Karpas-422 (cell line): ENCODE data around the gene NFKBIA. TPM values are rescaled to one million over a fixed set of nuclear protein-coding genes. Genes with fewer than 3 reads are reported as not detected.

Experiments
- DNase-seq: peaks from one replicate; pipeline ENCODE4 v3.0.0-alpha.2; 2015
- H2AFZ ChIP-seq: fragments of 200-600 bp; sonication (generic); 2 replicates; pipeline ENCODE4 v1.6.1; 2014; ENCODE audit warnings: antibody characterized with exemption, low read length, mixed read lengths
- H3K27ac ChIP-seq: fragments of 200-600 bp; sonication (generic); 2 replicates; pipeline ENCODE4 v1.5.1; 2014; ENCODE audit warnings: mild to moderate bottlenecking, low read length, moderate library complexity
- H3K27me3 ChIP-seq: fragments of 200-600 bp; sonication (generic); 2 replicates; pipeline ENCODE4 v1.6.1; 2014; ENCODE audit warnings: low read length, mixed read lengths
- H3K36me3 ChIP-seq: fragments of 200-600 bp; sonication (generic); 2 replicates; pipeline ENCODE4 v1.6.1; 2014; ENCODE audit warnings: low read length, mixed read lengths; ENCODE audit not compliant: insufficient read depth
- H3K4me1 ChIP-seq: fragments of 200-600 bp; sonication (generic); 2 replicates; pipeline ENCODE4 v1.6.1; 2014; ENCODE audit warnings: mild to moderate bottlenecking, low read length, mixed read lengths
- H3K4me2 ChIP-seq: fragments of 200-600 bp; sonication (generic); 2 replicates; pipeline ENCODE4 v1.6.1; 2014; ENCODE audit warnings: low read length, low read depth, mild to moderate bottlenecking; ENCODE audit not compliant: poor library complexity, severe bottlenecking
- H3K4me3 ChIP-seq: fragments of 200-600 bp; sonication (generic); 2 replicates; pipeline ENCODE4 v1.5.1; 2014; ENCODE audit warnings: mild to moderate bottlenecking, antibody characterized with exemption, low read length, mixed read lengths
- H3K79me2 ChIP-seq: fragments of 200-600 bp; sonication (generic); 2 replicates; pipeline ENCODE4 v1.6.1; 2014; ENCODE audit warnings: mild to moderate bottlenecking, low read length, mixed read lengths
- H3K9ac ChIP-seq: fragments of 200-600 bp; sonication (generic); 2 replicates; pipeline ENCODE4 v1.6.0; 2014; ENCODE audit warnings: low read length
- H3K9me2 ChIP-seq: fragments of 200-600 bp; sonication (generic), shearing (Covaris generic); replicated peaks from 2 replicates; pipeline ENCODE4 v1.6.0; 2014; ENCODE audit warnings: mild to moderate bottlenecking, low read length, moderate library complexity; ENCODE audit not compliant: insufficient read depth
- H3K9me3 ChIP-seq: fragments of 300-700, 200-600 bp; sonication (generic); 2 replicates; pipeline ENCODE4 v1.6.1; 2014; ENCODE audit warnings: low read length, mixed read lengths
- H4K20me1 ChIP-seq: fragments of 200-600 bp; sonication (generic); 2 replicates; pipeline ENCODE4 v1.6.1; 2014; ENCODE audit warnings: mild to moderate bottlenecking, antibody characterized with exemption, low read length, low read depth; ENCODE audit not compliant: insufficient read depth
- total RNA-seq: library from RNA; depleted of rRNA; stranded (reverse); fragments of >200 nt; shearing (Covaris generic); gene quantifications from 2 replicates; pipeline ENCODE4 v1.2.3, GENCODE V29; 2014; ENCODE audit warnings: low replicate concordance

NFKBIA gene
- total RNA-seq, 1 experiment from 2014 or later = 27.6 TPM

DNA sequence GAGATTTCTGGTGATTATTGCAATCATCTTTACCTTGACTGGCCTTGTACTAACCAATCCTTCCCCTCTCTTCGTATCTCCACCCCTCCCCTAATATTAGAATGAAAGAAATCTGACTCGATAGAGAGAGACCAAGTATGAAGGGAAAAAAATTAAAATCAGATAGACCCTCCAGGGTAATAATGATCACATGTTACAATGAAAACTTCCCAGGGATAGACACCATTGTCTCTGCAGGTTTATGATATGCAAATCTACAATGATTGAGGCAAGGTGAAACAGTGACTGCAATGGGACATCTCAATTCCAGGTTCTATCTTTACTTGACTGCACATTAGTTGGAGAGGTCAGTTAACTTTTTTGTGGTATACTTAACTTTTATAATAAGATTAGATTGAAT lies 1.5 kb upstream of the NFKBIA start:
- Histone ChIP-seq H3K4me2 (peak overlapping the region; percentile 99), H3K9ac (peak overlapping the region; percentile 98; the same call in 1 of the 2 replicates)

DNA sequence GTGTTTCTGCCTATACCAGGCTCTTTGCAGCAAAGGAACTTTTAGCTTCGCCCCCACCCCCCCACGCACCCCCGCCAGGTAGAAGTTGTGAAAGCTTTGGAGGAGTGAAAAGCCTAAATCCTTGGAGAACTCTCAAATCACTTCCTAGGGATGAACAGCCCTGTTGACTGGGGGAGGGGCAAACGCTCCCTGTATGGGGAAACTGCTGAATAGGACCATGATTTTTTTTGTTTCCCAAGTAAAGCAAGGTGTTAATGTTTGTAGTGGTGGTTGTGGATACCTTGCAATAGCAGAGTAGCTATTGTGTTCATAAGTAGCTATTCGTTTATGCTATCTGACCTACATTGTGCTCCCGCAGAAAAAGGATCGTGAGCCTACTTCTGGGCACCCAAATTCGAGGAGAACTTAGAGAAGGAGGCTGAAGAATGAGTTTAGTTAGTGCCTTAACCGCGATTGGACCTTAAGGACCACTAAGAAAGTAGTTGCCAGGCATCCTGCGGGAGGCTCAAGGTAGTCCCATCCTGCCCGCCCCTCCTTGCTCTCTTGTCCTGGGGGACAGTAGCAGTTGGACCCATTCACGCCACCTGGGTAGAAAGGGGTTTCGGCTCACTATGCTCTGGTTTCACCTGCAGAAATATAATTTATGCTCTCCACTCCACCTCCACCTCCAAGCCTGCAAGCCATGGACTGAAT lies 901 bp upstream of the NFKBIA start:
- Histone ChIP-seq H3K4me2 (peak overlapping the region; percentile 99), H3K4me3 (peak overlapping the region; percentile 95), H4K20me1 (peaks cover 16% of the 10 kb centered on the region), H3K79me2 (peaks cover 8% of the 10 kb centered on the region), H3K36me3 (peaks cover 29% of the 10 kb centered on the region), H3K9me3 (no peaks in the 10 kb centered on the region), H3K27ac (0 out of 2 replicates have a peak overlapping the region, but pooled peaks have one; percentile 65), H3K9me2 (no peaks in the 10 kb centered on the region), H3K27me3 (no peaks in the 10 kb centered on the region), H3K4me1 (peaks cover 31% of the 10 kb centered on the region), H2AFZ (peak overlapping the region; percentile 98), H3K9ac (peak overlapping the region; percentile 98)
- DNase-seq = peak; percentile 63

More for the DNA sequence above, 1.5 kb upstream of the NFKBIA start:
- no peak overlapping the region for H2AFZ ChIP-seq
- H3K27me3 ChIP-seq = no peaks in the 10 kb centered on the region
- H3K79me2 ChIP-seq = peaks cover 8% of the 10 kb centered on the region
- no peaks in the 10 kb centered on the region for H3K9me2 ChIP-seq
- H3K36me3 ChIP-seq = peaks cover 23% of the 10 kb centered on the region
- DNase-seq = peak; percentile 60
- H3K9me3 ChIP-seq = no peaks in the 10 kb centered on the region
- peaks cover 16% of the 10 kb centered on the region for H4K20me1 ChIP-seq
- no peak overlapping the region for H3K27ac ChIP-seq
- peaks cover 31% of the 10 kb centered on the region for H3K4me1 ChIP-seq
- peak overlapping the region; percentile 95 for H3K4me3 ChIP-seq

DNA sequence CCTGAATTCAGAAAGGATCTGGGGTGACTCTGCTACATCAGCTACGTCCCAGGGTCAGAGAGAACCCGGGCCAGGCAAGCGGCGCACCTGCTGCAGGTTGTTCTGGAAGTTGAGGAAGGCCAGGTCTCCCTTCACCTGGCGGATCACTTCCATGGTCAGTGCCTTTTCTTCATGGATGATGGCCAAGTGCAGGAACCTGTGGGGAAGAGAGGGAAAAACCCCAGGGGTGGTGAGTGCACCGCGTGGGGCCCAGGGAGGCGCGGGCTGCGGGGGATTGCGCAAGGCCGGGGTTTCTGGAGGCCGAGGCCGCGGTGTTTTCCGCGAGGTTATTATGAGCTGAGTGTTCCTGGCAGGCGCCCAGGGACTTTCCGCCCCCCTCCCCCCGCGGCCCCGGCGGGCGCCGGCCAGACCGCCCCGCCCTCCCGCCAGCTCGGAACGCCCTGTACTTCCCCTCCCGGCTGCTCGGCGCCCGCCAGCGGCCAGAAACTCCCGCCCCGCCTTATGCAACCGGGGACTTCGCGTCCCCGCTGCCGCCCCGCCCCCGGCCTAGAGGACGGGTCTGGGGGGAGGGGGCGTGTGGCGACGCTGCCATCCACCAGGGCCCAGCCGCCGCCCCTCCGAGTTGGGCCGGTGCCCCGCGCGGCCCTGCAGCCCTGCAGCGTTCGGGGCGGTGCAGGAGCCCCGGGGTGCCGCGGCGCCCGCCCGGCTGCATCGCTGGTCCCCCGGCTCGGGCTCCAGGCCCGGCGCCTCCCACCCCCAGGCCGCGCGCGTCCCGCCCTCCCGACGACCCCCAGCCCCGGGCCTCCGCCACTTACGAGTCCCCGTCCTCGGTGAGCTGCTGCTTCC lies 723 bp downstream of the NFKBIA start:
- peak; percentile 93 for DNase-seq
- H3K4me1 ChIP-seq = peaks cover 31% of the 10 kb centered on the region

DNA sequence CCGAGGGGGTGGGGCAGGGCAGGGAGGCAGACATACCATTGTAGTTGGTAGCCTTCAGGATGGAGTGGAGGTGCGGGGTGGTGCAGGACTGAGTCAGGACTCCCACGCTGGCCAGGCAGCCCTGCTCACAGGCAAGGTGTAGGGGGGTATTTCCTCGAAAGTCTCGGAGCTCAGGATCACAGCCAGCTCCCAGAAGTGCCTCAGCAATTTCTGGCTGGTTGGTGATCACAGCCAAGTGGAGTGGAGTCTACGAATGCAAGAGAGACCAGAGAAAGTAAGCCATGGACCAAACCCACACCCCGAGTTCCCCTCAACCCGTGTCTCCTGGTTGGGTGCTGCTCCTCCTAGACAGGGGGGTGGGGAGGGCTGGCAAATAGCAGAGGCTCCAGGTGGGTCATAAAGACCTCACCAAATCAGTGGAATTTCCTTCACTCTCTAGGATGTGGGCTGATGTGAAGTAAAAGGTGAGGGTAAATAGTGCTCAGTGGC lies 1.4 kb downstream of the NFKBIA start:
- Histone ChIP-seq H3K79me2 (peaks cover 8% of the 10 kb centered on the region), H3K4me2 (peak overlapping the region; percentile 99), H3K9me2 (no peaks in the 10 kb centered on the region), H4K20me1 (peaks cover 16% of the 10 kb centered on the region), H3K27me3 (no peaks in the 10 kb centered on the region), H3K9ac (peak overlapping the region; percentile 98), H2AFZ (no peak overlapping the region), H3K9me3 (no peaks in the 10 kb centered on the region), H3K4me3 (peak overlapping the region; percentile 95), H3K4me1 (peaks cover 34% of the 10 kb centered on the region), H3K36me3 (peaks cover 29% of the 10 kb centered on the region), H3K27ac (peak overlapping the region; percentile 19; the same call in 1 of the 2 replicates)
- DNase-seq = no peak

More for the DNA sequence above, 723 bp downstream of the NFKBIA start:
- Histone ChIP-seq H3K9me2 (no peaks in the 10 kb centered on the region), H4K20me1 (peaks cover 16% of the 10 kb centered on the region), H2AFZ (peak overlapping the region; percentile 98), H3K4me3 (peak overlapping the region; percentile 95), H3K27ac (peak overlapping the region; percentile 65), H3K27me3 (no peaks in the 10 kb centered on the region), H3K4me2 (peak overlapping the region; percentile 99), H3K36me3 (peaks cover 29% of the 10 kb centered on the region), H3K9ac (peak overlapping the region; percentile 98), H3K9me3 (no peaks in the 10 kb centered on the region), H3K79me2 (peaks cover 8% of the 10 kb centered on the region)

DNA sequence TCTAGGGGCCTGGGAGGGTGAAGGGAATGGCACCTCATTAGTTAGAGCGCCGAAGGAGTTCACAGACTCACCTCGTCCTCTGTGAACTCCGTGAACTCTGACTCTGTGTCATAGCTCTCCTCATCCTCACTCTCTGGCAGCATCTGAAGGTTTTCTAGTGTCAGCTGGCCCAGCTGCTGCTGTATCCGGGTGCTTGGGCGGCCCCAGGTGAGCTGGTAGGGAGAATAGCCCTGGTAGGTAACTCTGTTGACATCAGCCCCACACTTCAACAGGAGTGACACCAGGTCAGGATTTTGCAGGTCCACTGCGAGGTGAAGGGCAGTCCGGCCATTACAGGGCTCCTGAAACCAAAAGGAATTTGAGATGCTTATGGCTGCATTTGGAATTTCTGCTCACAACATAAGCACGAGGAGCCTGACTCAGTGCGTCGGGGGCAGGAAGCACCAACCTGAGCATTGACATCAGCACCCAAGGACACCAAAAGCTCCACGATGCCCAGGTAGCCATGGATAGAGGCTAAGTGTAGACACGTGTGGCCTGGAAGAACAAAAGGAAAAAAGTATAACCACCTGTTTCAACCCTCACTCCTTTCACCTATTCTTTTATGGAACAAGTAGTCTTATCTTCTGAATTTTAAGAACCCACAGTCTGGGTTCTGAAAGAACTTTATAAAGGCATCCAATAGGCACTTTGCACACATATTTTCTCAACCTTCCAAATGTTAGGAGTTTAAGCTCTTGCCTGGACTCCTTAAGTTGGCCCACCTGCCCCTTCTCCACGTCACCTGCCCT lies 2.0 kb downstream of the NFKBIA start:
- peaks cover 16% of the 10 kb centered on the region for H4K20me1 ChIP-seq
- no peak overlapping the region for H3K9ac ChIP-seq
- H3K27me3 ChIP-seq = no peaks in the 10 kb centered on the region
- H3K4me2 ChIP-seq = peak overlapping the region; percentile 99
- no peak overlapping the region for H3K27ac ChIP-seq
- peaks cover 29% of the 10 kb centered on the region for H3K36me3 ChIP-seq
- H3K79me2 ChIP-seq = peaks cover 8% of the 10 kb centered on the region
- H3K4me1 ChIP-seq = peaks cover 36% of the 10 kb centered on the region
- H3K4me3 ChIP-seq = peak overlapping the region; percentile 95; the same call in 1 of the 2 replicates
- DNase-seq = no peak
- H3K9me3 ChIP-seq = no peaks in the 10 kb centered on the region
- no peaks in the 10 kb centered on the region for H3K9me2 ChIP-seq
- no peak overlapping the region for H2AFZ ChIP-seq

DNA sequence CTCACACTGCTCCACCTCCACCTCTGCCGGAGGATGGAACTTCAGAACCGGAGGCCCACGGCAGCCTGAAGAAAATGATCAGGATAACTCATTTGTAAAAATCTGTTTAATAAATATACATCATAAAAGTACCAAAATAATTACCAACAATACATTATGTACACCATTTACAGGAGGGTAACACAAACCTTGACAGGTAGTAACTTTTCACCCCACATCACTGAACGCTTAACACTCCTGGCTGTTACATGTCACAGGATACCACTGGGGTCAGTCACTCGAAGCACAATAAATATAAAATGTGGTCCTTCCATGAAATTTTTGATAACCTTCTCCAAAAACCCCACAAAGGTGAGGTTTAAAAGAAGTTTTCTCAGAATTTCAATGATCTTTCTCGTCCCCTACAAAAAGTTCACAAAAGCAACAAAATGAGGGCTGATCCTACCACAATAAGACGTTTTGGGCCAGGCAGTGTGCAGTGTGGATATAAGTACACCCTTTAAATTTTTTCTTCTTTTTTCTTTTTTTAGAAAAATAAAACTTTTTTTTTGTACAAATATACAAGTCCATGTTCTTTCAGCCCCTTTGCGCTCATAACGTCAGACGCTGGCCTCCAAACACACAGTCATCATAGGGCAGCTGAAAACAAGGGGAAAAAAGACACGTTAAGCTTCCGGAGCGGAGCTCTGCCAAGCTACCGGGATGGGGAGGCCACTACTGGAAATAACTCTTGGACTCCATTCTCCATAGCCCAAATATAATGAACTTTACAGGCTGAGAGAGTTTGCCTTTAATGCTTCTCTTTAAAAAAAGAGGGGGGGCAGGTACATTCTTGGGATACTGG lies 2.9 kb downstream of the NFKBIA start:
- Histone ChIP-seq H3K27ac (no peak overlapping the region), H4K20me1 (peaks cover 16% of the 10 kb centered on the region), H3K4me1 (peaks cover 34% of the 10 kb centered on the region), H3K4me3 (no peak overlapping the region), H3K9me2 (no peaks in the 10 kb centered on the region), H3K27me3 (no peaks in the 10 kb centered on the region), H2AFZ (no peak overlapping the region), H3K79me2 (peaks cover 8% of the 10 kb centered on the region), H3K4me2 (no peak overlapping the region), H3K9ac (no peak overlapping the region), H3K36me3 (peaks cover 29% of the 10 kb centered on the region), H3K9me3 (no peaks in the 10 kb centered on the region)
- no peak for DNase-seq

DNA sequence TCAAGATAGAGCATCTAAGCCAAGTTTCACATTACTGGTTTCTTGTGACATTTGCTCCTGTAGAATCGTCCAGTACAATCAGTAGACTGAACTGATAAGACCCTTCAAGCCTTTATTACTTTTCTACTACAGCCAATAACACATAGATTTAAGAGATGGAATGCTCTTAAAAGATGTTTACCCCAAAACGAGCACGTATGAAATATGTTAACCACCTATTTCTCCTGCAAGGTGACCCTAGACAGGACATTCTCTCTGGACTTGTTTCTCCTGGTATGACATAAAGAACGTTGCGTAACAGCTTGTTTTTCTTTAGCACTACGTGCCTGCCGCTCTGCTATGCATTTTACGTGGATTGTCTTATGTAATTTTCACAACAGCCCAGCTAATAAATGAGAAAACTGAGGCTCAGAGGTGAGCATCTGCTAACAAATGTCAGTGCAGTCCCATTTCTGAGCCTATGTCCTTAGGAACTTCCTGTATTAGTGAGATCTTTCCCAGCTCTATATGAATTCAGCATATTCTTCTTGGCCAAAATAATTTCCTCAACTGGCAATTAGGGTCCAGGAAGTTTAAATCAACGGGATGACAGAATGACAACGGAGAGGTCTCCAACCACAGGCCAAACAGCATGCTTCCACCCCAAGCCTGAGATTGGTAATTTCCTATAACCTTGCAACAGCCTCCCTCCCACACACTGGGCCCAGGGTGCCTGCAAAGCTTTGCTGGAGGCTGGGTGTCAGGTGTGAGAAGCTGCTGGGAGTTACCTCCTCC lies 3.7 kb downstream of the NFKBIA start:
- Histone ChIP-seq H3K4me2 (no peak overlapping the region), H3K79me2 (peaks cover 8% of the 10 kb centered on the region), H3K4me1 (peaks cover 25% of the 10 kb centered on the region), H3K9me2 (no peaks in the 10 kb centered on the region), H4K20me1 (peaks cover 16% of the 10 kb centered on the region), H3K9ac (no peak overlapping the region), H3K4me3 (no peak overlapping the region), H3K9me3 (no peaks in the 10 kb centered on the region), H2AFZ (no peak overlapping the region), H3K27ac (no peak overlapping the region), H3K27me3 (no peaks in the 10 kb centered on the region), H3K36me3 (peaks cover 29% of the 10 kb centered on the region)
- DNase-seq = no peak
